Kidney tubule cell (primary cell): ENCODE data around the gene UBE2Q1.

ENCODE experiments used
- DNase-seq: peaks from one replicate; pipeline ENCODE4 v3.0.0-alpha.2; 2018; ENCODE audit warnings: low spot score

Gene UBE2Q1

GRCh38 chr1:154502744-154503115, 55.7 kb downstream of the UBE2Q1 start:
- DNase-seq: no peak

- DNase-seq: no peak
Observed at GRCh38 chr1:154502066-154502743, 56.3 kb downstream of the UBE2Q1 start, which contains the start of the genes SHE and TDRD10. Gene SHE (minus strand): TSS chr1:154502412. CDS start chr1:154502026, 386 bp downstream. Gene TDRD10 (plus strand): TSS chr1:154502219. CDS start chr1:154506904, 4,685 bp downstream.

GRCh38 chr1:154501423-154502065, 56.9 kb downstream of the UBE2Q1 start:
- no peak for DNase-seq

GRCh38 chr1:154500533-154500932, 57.9 kb downstream of the UBE2Q1 start:
- DNase-seq: no peak

GRCh38 chr1:154499446-154499845, 59.0 kb downstream of the UBE2Q1 start:
- DNase-seq: peak; percentile 9
